WTC11 (cell line): ENCODE results near the gene ATG7.

ENCODE experiments used
- NFYB ChIP-seq: sonication (generic); formaldehyde crosslinking; conservative IDR thresholded peaks from 2 replicates; pipeline ENCODE4 v1.8.0; 2022; ENCODE audit warnings: low read depth, missing genetic modification reagents
- NR3C1 ChIP-seq: sonication (generic); formaldehyde crosslinking; conservative IDR thresholded peaks from 2 replicates; pipeline ENCODE4 v1.8.1; 2023; ENCODE audit warnings: low read depth, mild to moderate bottlenecking, missing genetic modification reagents
- SMAD3 ChIP-seq: sonication (generic); formaldehyde crosslinking; IDR thresholded peaks from 2 replicates; pipeline ENCODE4 v1.8.0; 2022; ENCODE audit warnings: missing genetic modification reagents, mild to moderate bottlenecking, borderline replicate concordance
- TEAD1 ChIP-seq: sonication (generic); formaldehyde crosslinking; IDR thresholded peaks from 2 replicates; pipeline ENCODE4 v1.8.0; 2022; ENCODE audit warnings: mild to moderate bottlenecking, missing genetic modification reagents
- TEAD4 ChIP-seq: sonication (generic); formaldehyde crosslinking; IDR thresholded peaks from 2 replicates; pipeline ENCODE4 v1.8.0; 2022; ENCODE audit warnings: mild to moderate bottlenecking, missing genetic modification reagents
- ZNF416 ChIP-seq: fragments of 250-450 bp; sonication (Bioruptor Pico); IDR thresholded peaks from 2 replicates; pipeline ENCODE4 v1.9.0; 2021; ENCODE audit warnings: mild to moderate bottlenecking, inconsistent platforms
- ZNF423 ChIP-seq: fragments of 250-450 bp; sonication (Bioruptor Pico); IDR thresholded peaks from 2 replicates; pipeline ENCODE4 v2.1.2; 2022; ENCODE audit warnings: mild to moderate bottlenecking, moderate library complexity
- TF ChIP-seq, protein P1 (sequence below): sonication (generic); formaldehyde crosslinking; IDR thresholded peaks from 2 replicates; pipeline ENCODE4 v1.8.0; 2022; ENCODE audit warnings: mild to moderate bottlenecking, missing genetic modification reagents
- TF ChIP-seq, protein P2 (sequence below): sonication (generic); formaldehyde crosslinking; conservative IDR thresholded peaks from 2 replicates; pipeline ENCODE4 v1.8.1; 2022; ENCODE audit warnings: mild to moderate bottlenecking, missing genetic modification reagents
- TF ChIP-seq, protein P3 (sequence below): sonication (generic); formaldehyde crosslinking; IDR thresholded peaks from 2 replicates; pipeline ENCODE4 v1.8.1; 2022; ENCODE audit warnings: low read depth, missing genetic modification reagents, borderline replicate concordance
- TF ChIP-seq, protein P4 (sequence below): fragments of 200-600 bp; IDR thresholded peaks from 2 replicates; pipeline ENCODE4 v1.8.0; 2022; ENCODE audit warnings: antibody characterized with exemption
- TF ChIP-seq, protein P5 (sequence below): sonication (generic); formaldehyde crosslinking; IDR thresholded peaks from 2 replicates; pipeline ENCODE4 v1.8.0; 2022; ENCODE audit warnings: mild to moderate bottlenecking, missing genetic modification reagents

DNA sequence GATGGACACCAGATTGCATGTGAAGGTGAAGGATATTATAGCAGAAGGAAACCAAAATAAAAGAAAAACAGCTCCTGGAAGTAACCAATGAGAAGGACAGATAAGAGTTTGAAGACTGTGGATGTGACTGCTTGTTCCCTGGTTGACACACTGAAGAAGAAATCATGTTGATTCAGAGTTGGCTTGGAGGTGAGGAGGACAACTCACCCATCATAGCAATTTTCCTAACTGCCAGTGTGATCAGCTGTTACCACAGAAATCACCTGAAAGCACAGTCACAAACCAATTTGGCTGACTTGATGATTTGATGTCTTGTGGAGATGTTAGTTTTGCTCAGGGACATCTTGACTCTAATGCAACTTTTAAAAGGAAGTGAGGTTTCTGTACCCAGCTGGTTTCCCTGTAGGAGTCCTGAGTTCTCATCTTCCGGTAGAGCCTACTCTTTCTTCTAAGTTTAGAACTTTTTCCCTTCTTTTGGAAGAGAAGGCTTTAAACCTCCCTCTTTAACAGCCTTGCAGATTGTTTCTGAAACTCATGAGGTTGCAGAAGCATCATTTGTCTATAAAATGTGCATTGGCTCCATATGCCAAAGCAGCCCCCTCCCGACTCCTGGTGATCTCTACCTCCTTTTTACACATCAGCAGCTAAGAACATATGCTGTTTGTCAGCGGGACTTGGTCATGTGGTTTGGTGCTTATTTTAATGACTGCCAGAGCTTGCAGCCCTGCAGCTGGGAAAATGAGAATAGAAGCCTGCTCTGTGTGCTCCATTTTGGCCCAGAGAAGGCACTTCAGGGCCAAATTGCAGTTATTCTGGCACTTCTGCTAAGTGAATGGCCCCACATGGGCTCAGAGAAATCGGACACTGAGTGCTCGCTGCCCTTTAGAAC, 10.3 kb downstream of the ATG7 start:
- TF ChIP-seq, protein P1, sequence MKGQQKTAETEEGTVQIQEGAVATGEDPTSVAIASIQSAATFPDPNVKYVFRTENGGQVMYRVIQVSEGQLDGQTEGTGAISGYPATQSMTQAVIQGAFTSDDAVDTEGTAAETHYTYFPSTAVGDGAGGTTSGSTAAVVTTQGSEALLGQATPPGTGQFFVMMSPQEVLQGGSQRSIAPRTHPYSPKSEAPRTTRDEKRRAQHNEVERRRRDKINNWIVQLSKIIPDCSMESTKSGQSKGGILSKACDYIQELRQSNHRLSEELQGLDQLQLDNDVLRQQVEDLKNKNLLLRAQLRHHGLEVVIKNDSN (CRISPR knock-in tag) = no peak
- TF ChIP-seq NR3C1 (CRISPR knock-in tag) (no peak), NFYB (CRISPR knock-in tag) (no peak), ZNF416 (CRISPR knock-in tag) (no peak), TEAD1 (CRISPR knock-in tag) (no peak), ZNF423 (no peak), TEAD4 (no peak), SMAD3 (no peak)
- TF ChIP-seq, protein P2, sequence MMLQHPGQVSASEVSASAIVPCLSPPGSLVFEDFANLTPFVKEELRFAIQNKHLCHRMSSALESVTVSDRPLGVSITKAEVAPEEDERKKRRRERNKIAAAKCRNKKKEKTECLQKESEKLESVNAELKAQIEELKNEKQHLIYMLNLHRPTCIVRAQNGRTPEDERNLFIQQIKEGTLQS = no peak
- TF ChIP-seq, protein P3, sequence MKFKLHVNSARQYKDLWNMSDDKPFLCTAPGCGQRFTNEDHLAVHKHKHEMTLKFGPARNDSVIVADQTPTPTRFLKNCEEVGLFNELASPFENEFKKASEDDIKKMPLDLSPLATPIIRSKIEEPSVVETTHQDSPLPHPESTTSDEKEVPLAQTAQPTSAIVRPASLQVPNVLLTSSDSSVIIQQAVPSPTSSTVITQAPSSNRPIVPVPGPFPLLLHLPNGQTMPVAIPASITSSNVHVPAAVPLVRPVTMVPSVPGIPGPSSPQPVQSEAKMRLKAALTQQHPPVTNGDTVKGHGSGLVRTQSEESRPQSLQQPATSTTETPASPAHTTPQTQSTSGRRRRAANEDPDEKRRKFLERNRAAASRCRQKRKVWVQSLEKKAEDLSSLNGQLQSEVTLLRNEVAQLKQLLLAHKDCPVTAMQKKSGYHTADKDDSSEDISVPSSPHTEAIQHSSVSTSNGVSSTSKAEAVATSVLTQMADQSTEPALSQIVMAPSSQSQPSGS = no peak
- TF ChIP-seq, protein P4, sequence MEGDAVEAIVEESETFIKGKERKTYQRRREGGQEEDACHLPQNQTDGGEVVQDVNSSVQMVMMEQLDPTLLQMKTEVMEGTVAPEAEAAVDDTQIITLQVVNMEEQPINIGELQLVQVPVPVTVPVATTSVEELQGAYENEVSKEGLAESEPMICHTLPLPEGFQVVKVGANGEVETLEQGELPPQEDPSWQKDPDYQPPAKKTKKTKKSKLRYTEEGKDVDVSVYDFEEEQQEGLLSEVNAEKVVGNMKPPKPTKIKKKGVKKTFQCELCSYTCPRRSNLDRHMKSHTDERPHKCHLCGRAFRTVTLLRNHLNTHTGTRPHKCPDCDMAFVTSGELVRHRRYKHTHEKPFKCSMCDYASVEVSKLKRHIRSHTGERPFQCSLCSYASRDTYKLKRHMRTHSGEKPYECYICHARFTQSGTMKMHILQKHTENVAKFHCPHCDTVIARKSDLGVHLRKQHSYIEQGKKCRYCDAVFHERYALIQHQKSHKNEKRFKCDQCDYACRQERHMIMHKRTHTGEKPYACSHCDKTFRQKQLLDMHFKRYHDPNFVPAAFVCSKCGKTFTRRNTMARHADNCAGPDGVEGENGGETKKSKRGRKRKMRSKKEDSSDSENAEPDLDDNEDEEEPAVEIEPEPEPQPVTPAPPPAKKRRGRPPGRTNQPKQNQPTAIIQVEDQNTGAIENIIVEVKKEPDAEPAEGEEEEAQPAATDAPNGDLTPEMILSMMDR = no peak
- TF ChIP-seq, protein P5, sequence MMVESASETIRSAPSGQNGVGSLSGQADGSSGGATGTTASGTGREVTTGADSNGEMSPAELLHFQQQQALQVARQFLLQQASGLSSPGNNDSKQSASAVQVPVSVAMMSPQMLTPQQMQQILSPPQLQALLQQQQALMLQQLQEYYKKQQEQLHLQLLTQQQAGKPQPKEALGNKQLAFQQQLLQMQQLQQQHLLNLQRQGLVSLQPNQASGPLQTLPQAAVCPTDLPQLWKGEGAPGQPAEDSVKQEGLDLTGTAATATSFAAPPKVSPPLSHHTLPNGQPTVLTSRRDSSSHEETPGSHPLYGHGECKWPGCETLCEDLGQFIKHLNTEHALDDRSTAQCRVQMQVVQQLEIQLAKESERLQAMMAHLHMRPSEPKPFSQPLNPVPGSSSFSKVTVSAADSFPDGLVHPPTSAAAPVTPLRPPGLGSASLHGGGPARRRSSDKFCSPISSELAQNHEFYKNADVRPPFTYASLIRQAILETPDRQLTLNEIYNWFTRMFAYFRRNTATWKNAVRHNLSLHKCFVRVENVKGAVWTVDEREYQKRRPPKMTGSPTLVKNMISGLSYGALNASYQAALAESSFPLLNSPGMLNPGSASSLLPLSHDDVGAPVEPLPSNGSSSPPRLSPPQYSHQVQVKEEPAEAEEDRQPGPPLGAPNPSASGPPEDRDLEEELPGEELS (CRISPR knock-in tag) = no peak
